Mesenteric fat pad (tissue), 1 donor: ENCODE measurements around the gene THBS2. TPM values are rescaled to one million over a fixed set of nuclear protein-coding genes. Genes with fewer than 3 reads are reported as not detected.

Source experiments
- DNase-seq: peaks from one replicate; pipeline ENCODE4 v3.0.0-alpha.2; 2020; ENCODE audit warnings: low spot score
- total RNA-seq: library from RNA; stranded (reverse); fragmentation: NEBNext Ultra II Directional; extraction: Animal tissue kit (Norgen Biotek cat#: 25700); gene quantifications from one replicate; pipeline ENCODE4 v1.2.1, GENCODE V29; 2021
- donor health status: DM: yes; HTN: yes; CAD: no.

Gene THBS2
- total RNA-seq, 1 donor from 2014 or later = 270 TPM

DNA sequence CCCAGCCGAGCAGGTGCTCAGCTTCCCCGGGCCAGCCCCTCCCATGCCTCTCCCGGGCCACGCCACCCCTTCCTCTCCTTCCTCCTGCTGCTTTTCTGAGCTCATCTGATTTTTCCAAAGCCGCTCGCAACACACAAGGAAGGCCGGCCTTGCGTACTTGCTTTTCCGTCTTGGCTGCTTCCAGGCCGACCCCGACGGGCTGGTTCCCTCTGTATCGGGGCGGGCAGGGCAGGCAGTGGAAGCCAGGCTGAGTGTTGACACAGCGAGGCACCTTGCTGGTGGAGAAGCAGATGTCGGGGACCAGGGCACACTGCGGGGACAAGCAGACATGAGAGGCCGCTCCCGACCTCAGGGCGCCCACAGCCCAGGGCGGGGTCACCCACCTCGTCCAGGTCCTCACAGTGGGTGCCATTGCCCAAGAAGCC, 21.1 kb downstream of the THBS2 start:
- no peak for DNase-seq

GRCh38 chr6:169231790-169232506, 21.7 kb downstream of the THBS2 start:
- DNase-seq = no peak

DNA sequence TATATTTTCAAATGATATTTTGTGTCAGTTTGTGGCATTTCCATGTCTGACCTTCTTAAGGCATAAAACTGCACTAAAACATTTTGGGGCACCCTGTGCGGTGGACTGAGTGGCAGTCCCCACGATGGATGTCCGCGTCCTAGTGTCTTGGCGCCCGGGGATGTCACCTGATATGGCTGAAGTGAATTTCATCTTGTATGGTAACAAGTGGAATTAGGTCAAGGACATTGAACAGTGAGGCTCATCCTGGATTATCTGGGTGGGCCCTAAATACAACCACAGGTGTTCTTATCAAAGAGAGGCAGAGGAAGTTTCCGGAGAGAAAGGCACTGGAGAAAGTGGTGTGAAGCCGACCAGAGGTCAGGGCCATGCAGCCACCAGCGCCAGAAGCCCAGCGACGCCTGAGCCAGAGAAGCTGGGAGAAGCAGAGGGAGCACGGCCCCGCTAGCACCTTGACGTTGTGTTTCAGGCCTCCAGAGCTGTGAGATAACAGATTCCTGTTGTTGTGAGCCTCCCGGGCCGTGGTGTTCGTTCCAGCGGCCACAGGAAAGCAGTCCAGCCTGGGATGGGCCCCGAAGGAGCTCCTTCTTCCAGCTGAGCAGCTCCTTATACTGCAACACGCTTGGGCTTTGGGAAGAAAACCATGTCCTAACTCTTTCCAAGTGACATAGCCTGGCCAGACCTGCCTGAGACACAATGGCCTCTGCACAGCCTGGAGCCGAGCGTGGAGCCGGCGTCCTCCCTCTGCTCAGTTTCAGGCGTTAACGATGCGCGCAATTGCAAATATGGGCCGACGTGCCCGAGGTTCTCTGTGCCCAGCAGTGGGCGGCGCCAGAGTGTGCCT, 22.5 kb downstream of the THBS2 start:
- DNase-seq = no peak

DNA sequence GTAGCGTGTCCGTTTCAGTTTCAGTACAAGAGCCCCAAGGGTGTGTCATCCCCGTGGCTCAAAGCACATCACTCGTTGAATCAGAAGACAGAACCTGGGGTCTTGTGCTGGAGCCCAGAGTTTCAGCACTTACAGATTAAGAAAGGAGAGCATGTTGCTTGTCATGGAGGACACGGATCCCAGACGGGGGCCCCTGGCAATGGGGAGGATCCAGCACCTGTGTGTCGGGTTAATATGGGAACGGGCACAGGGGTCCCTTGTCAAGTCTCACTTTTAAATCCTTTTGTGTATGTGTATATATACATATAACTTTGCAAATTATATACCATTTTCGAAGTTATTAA, 23.4 kb downstream of the THBS2 start:
- DNase-seq = no peak

DNA sequence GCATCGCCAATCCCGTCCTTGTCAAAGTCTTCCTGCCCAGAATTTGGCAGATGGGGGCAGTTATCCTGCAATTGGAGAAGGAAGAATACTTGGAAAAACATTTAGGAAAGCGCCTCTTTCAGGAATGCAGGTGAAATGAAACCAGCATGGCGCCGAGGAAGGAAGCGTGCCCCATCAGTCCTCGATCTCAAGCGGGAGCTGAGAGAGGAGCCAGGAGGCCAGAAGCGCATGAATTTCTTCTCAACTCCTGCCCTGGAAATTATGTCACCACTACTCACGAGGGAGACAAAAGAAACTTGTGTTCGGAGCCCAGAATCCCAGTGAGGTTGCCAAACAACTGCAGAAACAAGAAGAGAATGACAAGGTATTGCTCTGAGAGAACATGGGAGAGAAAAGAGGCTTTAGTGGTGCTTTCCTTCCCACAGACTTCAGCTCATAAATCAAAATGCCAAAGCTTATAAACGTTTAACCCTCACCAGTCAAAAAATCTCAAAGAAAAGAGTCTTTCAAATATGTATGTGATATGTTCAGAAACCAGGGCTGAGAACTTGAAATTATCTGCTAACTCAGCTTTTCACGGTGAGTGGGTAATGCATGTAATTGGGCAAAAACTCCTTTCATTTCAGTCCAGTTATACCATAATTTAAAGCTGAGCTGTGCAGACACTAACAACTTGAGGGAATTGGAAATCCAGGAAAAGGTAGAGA, 23.9 kb downstream of the THBS2 start:
- DNase-seq = no peak

GRCh38 chr6:169227116-169227515, 26.5 kb downstream of the THBS2 start:
- no peak for DNase-seq

GRCh38 chr6:169225887-169226286, 27.8 kb downstream of the THBS2 start:
- DNase-seq = no peak

DNA sequence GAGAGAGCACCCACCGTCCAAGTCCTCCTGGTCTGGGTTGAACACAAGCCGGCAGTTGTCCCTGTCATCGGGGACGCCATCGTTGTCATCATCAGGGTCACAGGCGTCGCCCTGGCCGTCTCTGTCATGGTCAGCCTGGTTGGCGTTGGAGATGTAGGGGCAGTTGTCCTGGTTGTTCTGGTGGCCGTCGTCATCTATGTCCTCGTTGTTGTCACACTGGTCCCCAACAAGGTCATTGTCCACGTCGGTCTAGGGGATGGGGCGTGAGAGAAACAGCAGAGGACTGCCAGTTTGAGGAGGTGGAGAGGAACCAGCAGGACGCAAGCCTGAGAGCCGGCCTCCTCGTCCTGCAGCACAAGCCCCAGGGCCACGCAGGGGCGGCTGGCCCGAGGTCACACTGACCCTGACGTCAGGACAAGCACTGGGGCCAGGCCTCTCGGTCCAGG, 28.5 kb downstream of the THBS2 start:
- peak; percentile 87 for DNase-seq

DNA sequence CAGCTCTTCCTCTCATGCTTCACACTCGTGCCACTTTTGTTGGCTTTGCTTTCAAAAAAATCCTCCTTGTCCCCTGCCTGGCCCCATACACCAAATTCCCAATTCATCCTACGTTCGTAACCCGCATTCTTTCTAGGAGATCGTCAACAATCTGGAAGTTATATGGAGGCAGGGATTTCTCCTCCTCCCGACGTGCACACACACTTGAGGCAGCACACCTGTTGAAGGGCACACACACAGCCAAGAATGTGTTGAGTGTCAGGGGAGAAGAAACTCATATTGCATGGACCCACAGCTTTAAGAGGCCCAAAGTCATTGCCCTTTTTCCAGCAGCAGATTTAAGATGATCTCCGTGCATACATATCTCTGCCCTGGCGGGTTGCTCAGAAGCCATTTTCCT, 28.9 kb downstream of the THBS2 start:
- DNase-seq = no peak

GRCh38 chr6:169224185-169224695, 29.4 kb downstream of the THBS2 start:
- DNase-seq = peak; percentile 77

DNA sequence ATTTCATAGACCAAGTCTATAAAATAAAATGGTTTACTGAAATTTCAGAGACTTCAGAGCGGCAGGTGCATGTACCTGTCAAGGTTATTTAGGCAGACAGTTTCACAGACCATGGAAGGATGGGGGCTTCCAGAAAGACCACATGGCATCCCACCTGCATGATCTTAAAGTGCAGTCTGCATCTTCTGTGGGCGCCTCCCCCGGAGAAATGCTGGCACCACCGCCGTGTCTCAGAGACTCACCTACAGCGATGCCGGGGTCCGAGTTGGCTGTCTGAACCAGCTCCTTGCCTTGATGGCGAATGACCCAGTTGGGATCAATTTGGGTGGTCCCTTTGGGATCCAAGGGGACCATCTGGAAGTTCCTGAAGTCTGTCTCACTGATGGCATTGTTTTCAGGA, 30.6 kb downstream of the THBS2 start:
- peak; percentile 84 for DNase-seq

- DNase-seq = peak; percentile 85
Observed at GRCh38 chr6:169222126-169222525, 31.5 kb downstream of the THBS2 start.

- DNase-seq = peak; percentile 72
Observed at GRCh38 chr6:169221264-169221663, 32.4 kb downstream of the THBS2 start.

DNA sequence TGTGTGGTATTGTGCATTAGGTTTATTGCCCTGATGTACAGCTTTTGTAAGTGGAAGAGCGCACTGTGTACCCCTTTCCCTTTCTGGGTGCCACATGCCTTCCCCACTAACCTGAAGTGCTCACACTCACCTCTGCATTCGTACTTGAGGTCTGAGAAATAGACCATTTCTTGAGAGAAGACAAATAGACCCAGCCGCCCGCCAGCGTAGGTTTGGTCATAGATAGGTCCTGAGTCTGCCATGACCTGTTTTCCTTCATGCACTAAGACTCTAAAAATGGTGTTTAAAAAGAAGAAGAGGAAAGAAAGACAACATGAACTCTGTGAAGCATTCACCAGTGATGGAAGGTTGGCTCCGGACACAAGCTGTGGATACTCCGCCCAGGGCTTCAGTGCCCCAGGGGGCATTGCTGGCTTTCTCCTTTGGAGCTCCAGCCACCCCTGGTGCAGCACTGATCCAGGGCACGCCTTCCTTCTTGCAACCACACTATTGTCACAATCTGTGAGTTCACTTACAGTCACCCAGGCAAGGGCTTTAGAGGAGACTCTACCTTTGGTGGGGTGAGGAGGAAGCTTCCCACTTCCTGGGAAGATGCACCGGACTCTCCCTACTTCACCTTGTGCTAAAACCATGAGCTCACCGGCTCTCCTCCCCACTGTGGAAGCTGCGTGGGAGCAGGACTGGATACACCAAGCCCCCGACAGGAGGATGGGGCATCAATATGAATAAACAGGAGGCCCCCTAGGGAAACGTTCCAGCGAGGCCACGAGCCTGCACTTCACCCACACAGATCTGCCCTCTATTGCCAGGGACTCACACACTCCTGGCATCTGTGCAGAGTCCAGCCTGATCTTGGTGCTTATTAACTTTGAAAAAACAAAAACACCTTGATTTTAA, 33.3 kb downstream of the THBS2 start:
- peak; percentile 57 for DNase-seq

- DNase-seq = no peak
Observed at GRCh38 chr6:169217972-169218371, 35.7 kb downstream of the THBS2 start.

DNA sequence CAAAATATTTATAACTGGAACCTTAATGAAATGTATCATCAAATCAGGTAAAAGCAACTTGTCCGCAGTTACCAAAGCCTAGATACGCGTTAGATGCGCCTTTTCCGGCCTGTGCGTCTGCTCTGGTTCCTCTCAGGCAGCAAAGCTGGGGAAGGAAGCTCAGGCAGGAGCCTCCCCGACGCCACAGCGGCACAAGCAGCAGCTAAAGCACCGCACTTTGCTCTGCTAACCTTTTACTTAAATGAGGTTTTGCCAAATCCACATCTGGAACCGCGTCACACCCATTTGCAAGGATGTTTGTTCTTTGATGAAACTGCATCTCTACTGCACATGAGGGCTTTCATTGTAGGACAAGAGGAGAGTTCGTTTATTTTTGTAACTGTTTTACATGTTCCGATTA, 36.8 kb downstream of the THBS2 start:
- DNase-seq = peak; percentile 37

- DNase-seq = peak; percentile 35
Observed at GRCh38 chr6:169215201-169215681, 38.4 kb downstream of the THBS2 start.

DNA sequence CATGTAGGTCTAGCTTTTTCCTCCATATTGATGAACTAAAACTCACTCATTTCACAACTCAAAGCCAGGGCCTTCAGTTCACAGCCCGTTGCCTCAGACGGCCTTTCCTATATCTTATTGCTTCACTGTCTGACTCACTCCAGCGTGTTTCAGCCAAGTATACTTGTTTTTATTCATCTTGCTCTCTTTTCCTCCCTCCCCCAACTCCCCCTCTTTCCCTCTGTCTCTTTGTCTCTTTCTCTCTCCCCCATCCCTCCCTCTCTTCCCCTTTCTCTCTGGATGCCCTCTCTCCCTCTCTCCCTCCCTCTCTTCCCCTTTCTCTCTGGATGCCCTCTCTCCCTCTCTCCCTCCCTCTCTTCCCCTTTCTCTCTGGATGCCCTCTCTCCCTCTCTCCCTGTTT, 38.9 kb downstream of the THBS2 start:
- DNase-seq = peak; percentile 12

GRCh38 chr6:169213814-169214520, 39.7 kb downstream of the THBS2 start:
- peak; percentile 87 for DNase-seq
